Panc1 (cell line): ENCODE measurements around the gene FUT8.

Source experiments
- CTCF ChIP-seq: fragments of 450-650 bp; IDR thresholded peaks from 2 replicates; pipeline ENCODE4 v1.5.1; 2017; ENCODE audit warnings: mild to moderate bottlenecking
- POLR2AphosphoS5 ChIP-seq: IDR thresholded peaks from 2 replicates; pipeline ENCODE4 v1.6.1; 2012; ENCODE audit warnings: mild to moderate bottlenecking, low read depth, low read length, moderate library complexity
- TF ChIP-seq, protein P1 (sequence below), 2 experiments: IDR thresholded peaks; 2 replicates each; pipeline ENCODE4 v1.6.1; 2011 to 2012; ENCODE audit warnings: low read depth in 2 of 2, control low read depth in 1 of 2, low read length in 1 of 2, mild to moderate bottlenecking in 1 of 2, moderate library complexity in 1 of 2; ENCODE audit not compliant: insufficient read depth in 1 of 2

DNA sequence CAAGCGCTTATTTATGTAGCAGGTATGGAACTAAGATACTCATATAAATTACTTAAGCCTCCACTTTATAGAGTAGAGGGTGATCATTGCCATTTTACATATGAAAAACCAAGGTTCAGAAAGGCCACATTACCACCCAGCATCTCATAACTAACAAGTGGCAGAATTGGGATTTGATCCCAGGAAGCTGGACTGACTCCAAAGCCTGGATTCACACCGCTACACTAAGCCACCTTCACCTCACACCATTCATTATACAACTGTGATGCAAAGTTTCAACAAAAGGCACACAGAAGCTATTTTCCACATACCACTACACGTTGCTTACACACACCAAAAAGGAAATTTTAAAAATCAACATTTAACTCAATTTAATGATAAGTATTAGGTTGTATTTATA, 370.6 kb downstream of the FUT8 start:
- no peak for TF ChIP-seq CTCF
- no peak for TF ChIP-seq POLR2AphosphoS5
- TF ChIP-seq, protein P1, sequence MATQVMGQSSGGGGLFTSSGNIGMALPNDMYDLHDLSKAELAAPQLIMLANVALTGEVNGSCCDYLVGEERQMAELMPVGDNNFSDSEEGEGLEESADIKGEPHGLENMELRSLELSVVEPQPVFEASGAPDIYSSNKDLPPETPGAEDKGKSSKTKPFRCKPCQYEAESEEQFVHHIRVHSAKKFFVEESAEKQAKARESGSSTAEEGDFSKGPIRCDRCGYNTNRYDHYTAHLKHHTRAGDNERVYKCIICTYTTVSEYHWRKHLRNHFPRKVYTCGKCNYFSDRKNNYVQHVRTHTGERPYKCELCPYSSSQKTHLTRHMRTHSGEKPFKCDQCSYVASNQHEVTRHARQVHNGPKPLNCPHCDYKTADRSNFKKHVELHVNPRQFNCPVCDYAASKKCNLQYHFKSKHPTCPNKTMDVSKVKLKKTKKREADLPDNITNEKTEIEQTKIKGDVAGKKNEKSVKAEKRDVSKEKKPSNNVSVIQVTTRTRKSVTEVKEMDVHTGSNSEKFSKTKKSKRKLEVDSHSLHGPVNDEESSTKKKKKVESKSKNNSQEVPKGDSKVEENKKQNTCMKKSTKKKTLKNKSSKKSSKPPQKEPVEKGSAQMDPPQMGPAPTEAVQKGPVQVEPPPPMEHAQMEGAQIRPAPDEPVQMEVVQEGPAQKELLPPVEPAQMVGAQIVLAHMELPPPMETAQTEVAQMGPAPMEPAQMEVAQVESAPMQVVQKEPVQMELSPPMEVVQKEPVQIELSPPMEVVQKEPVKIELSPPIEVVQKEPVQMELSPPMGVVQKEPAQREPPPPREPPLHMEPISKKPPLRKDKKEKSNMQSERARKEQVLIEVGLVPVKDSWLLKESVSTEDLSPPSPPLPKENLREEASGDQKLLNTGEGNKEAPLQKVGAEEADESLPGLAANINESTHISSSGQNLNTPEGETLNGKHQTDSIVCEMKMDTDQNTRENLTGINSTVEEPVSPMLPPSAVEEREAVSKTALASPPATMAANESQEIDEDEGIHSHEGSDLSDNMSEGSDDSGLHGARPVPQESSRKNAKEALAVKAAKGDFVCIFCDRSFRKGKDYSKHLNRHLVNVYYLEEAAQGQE (IDR thresholded peaks at IDR 0.05; ENCODE audit: insufficient read depth in 1 of 2, low read depth in 2 of 2, low read length in 1 of 2): no peak
